Endothelial cell of umbilical vein (primary cell): ENCODE results near the gene SOX14. TPM values are rescaled to one million over a fixed set of nuclear protein-coding genes. Genes with fewer than 3 reads are reported as not detected.

Experiments used
- Bru-seq: library from RNA; stranded (reverse); fragments of 400-500 nt; gene quantifications from one replicate; lab custom pipeline; 2021; lab: Mats Ljungman, UMichigan
- BruChase-seq, 2 experiments: library from RNA; stranded (reverse); fragments of 400-500 nt; gene quantifications; one replicate each; lab custom pipeline; 2021; lab: Mats Ljungman, UMichigan
- BruUV-seq: library from RNA; stranded (reverse); fragments of 400-500 nt; replicated peaks from 2 replicates; lab custom pipeline; 2021; lab: Mats Ljungman, UMichigan
- CTCF ChIA-PET: fragments of 300-600, 350-600 bp; sonication (Branson Sonifier 250); formaldehyde crosslinking; loops from one replicate; lab custom pipeline; 2021; ENCODE audit warnings: antibody characterized with exemption, inconsistent platforms; lab: Charles Lee
- POLR2A ChIA-PET: fragments of 300-600, 350-600 bp; sonication (Branson Sonifier 250); formaldehyde crosslinking; loops from one replicate; lab custom pipeline; 2021; ENCODE audit warnings: antibody characterized with exemption, inconsistent platforms; lab: Charles Lee
- DNase-seq: peaks from one replicate; pipeline ENCODE4 v3.0.0-alpha.2; 2011; ENCODE audit warnings: low read depth, low spot score
- FAIRE-seq: peaks from 2 replicates; lab custom pipeline; 2011; peaks lifted over from hg19 to GRCh38; lab: Jason Lieb, UNC
- H2AFZ ChIP-seq: 2 replicates; pipeline ENCODE4 v1.6.0; 2012; ENCODE audit warnings: low read depth, low read length, control low read depth, inconsistent platforms
- H3K27ac ChIP-seq: 2 replicates; pipeline ENCODE4 v1.5.1; 2011; ENCODE audit warnings: low read depth, mild to moderate bottlenecking, control low read depth, low read length, moderate library complexity; ENCODE audit not compliant: insufficient read depth
- H3K27me3 ChIP-seq, 2 experiments: 2 replicates each; pipeline versions ENCODE4 v1.6.0 to v1.6.1; 2011; ENCODE audit warnings: low read length in 2 of 2, mixed read lengths in 1 of 2; ENCODE audit not compliant: control insufficient read depth in 2 of 2, insufficient read depth in 2 of 2
- H3K36me3 ChIP-seq, 2 experiments: 2 replicates in 1 of 2; 3 replicates in 1 of 2; pipeline ENCODE4 v1.5.1; 2011; ENCODE audit warnings: low read length in 2 of 2, mild to moderate bottlenecking in 1 of 2, moderate library complexity in 1 of 2; ENCODE audit not compliant: control insufficient read depth in 2 of 2, insufficient read depth in 2 of 2; ENCODE audit errors: extremely low read depth in 1 of 2
- H3K4me1 ChIP-seq: 3 replicates; pipeline ENCODE4 v1.5.1; 2011; ENCODE audit warnings: mild to moderate bottlenecking, low read length; ENCODE audit not compliant: control insufficient read depth, insufficient read depth; ENCODE audit errors: extremely low read depth
- H3K4me2 ChIP-seq: 2 replicates; pipeline ENCODE4 v1.6.1; 2011; ENCODE audit warnings: low read length, control low read depth, mixed read lengths; ENCODE audit not compliant: insufficient read depth
- H3K4me3 ChIP-seq, 3 experiments: fragments of 200-600 bp in 1 of 3; sonication (generic), shearing (Covaris generic) in 1 of 3; replicated peaks in 1 of 3; 2 replicates each; pipeline ENCODE4 v1.5.1; 2011 to 2016; ENCODE audit warnings: control low read depth in 3 of 3, low read length in 3 of 3, mild to moderate bottlenecking in 2 of 3, inconsistent platforms in 1 of 3, low read depth in 1 of 3, moderate library complexity in 1 of 3; ENCODE audit not compliant: insufficient read depth in 1 of 3
- H3K79me2 ChIP-seq: 2 replicates; pipeline ENCODE4 v1.6.0; 2012; ENCODE audit warnings: low read length, inconsistent platforms; ENCODE audit not compliant: control insufficient read depth, insufficient read depth
- H3K9ac ChIP-seq: replicated peaks from 2 replicates; pipeline ENCODE3; 2011; ENCODE audit warnings: low read length, control low read depth; ENCODE audit not compliant: insufficient read depth; ENCODE audit errors: extremely low read depth
- H3K9me1 ChIP-seq: replicated peaks from 3 replicates; pipeline ENCODE4 v1.6.0; 2011; ENCODE audit warnings: mild to moderate bottlenecking, low read length; ENCODE audit not compliant: control insufficient read depth, insufficient read depth; ENCODE audit errors: extremely low read depth
- H3K9me3 ChIP-seq: replicated peaks from 2 replicates; pipeline ENCODE4 v1.5.1; 2012; ENCODE audit warnings: low read length, inconsistent platforms; ENCODE audit not compliant: control insufficient read depth, insufficient read depth
- H4K20me1 ChIP-seq: replicated peaks from 2 replicates; pipeline ENCODE3; 2011; ENCODE audit warnings: mild to moderate bottlenecking, low read length; ENCODE audit not compliant: control insufficient read depth, insufficient read depth; ENCODE audit errors: extremely low read depth
- CTCF ChIP-seq, 2 donors: IDR thresholded peaks; 1 replicate in 1 of 2; 2 replicates in 1 of 2; pipeline ENCODE4 v1.5.1; 2011; ENCODE audit warnings: low read length in 2 of 2, mild to moderate bottlenecking in 2 of 2, moderate library complexity in 2 of 2, control low read depth in 1 of 2, inconsistent platforms in 1 of 2, low read depth in 1 of 2; ENCODE audit not compliant: insufficient read depth in 1 of 2; ENCODE audit errors: extremely low read depth in 1 of 2
- EZH2 ChIP-seq: IDR thresholded peaks from 2 replicates; pipeline ENCODE4 v1.6.1; 2012; ENCODE audit warnings: borderline replicate concordance, low read depth, mild to moderate bottlenecking, moderate library complexity, low read length, inconsistent platforms; ENCODE audit not compliant: severe bottlenecking
- FOS ChIP-seq: IDR thresholded peaks from 2 replicates; pipeline ENCODE4 v1.6.1; 2011; ENCODE audit warnings: mild to moderate bottlenecking, low read length, moderate library complexity, borderline replicate concordance; ENCODE audit not compliant: insufficient read depth
- GATA2 ChIP-seq: IDR thresholded peaks from 2 replicates; pipeline ENCODE4 v1.7.0; 2011; ENCODE audit warnings: low read depth, mild to moderate bottlenecking, moderate library complexity, mixed read lengths, low read length; ENCODE audit not compliant: insufficient read length, insufficient read depth
- JUN ChIP-seq: IDR thresholded peaks from 2 replicates; pipeline ENCODE4 v1.6.1; 2011; ENCODE audit warnings: borderline replicate concordance, low read depth; ENCODE audit not compliant: insufficient read length, insufficient read depth
- MAX ChIP-seq: IDR thresholded peaks from 2 replicates; pipeline ENCODE4 v1.6.1; 2011; ENCODE audit not compliant: insufficient read depth, insufficient read length
- MYC ChIP-seq: IDR thresholded peaks from one replicate; pipeline ENCODE4 v1.6.1; 2011; ENCODE audit warnings: mild to moderate bottlenecking, low read depth, low read length
- POLR2A ChIP-seq: IDR thresholded peaks from 2 replicates; pipeline ENCODE4 v1.6.1; 2012; ENCODE audit warnings: low read depth, mild to moderate bottlenecking, control low read depth, low read length
- POLR2AphosphoS5 ChIP-seq: IDR thresholded peaks from 2 replicates; pipeline ENCODE4 v1.6.1; 2012; ENCODE audit warnings: low read depth, mild to moderate bottlenecking, control low read depth, low read length, moderate library complexity; ENCODE audit not compliant: insufficient read depth
- dilution Hi-C: fragments of 300-500 bp; cut with MboI; formaldehyde crosslinking; loops from one replicate; pipeline ENCODE4 v1.15.0; 2019; ENCODE audit warnings: low sequenced_read_pairs; ENCODE audit not compliant: extremely low pct_ligation_motif_present
- intact Hi-C: fragments of 100-400 bp; cut with micrococcal nuclease; formaldehyde crosslinking; loops from one replicate; pipeline ENCODE4 v1.10.0; 2022
- long read RNA-seq: library from polyadenylated mRNA; stranded (forward); transcript quantifications from one replicate; pipeline ENCODE4 v2.0.0, GENCODE V29; 2021
- polyA minus RNA-seq, 3 experiments: library from RNA; depleted of rRNA, polyadenylated mRNA; stranded (reverse); fragments of >200 nt; gene quantifications; 1 replicate in 1 of 3; 2 replicates in 2 of 3; pipeline ENCODE4 v1.2.3, GENCODE V29; 2011
- polyA plus RNA-seq, 4 experiments: library from polyadenylated mRNA; depleted of rRNA in 3 of 4; stranded (reverse) in 3 of 4; unstranded in 1 of 4; fragments of >200 nt; gene quantifications; 2 replicates each; pipeline versions ENCODE4 v1.2.1 to v1.2.3, GENCODE V29; 2011 to 2012; ENCODE audit warnings: missing spikeins in 1 of 4
- total RNA-seq: library from RNA; stranded (reverse); gene quantifications from 2 replicates; pipeline ENCODE4 v1.2.3, GENCODE V29; 2021

Gene SOX14
- not detected in 2 replicates for total RNA-seq
- not detected in 2 replicates for polyA plus RNA-seq
- not detected in 2 replicates for polyA plus RNA-seq (2011; cell fraction: cytosol; rRNA removed)
- not detected in 2 replicates for polyA plus RNA-seq (2011; cell fraction: nucleus; rRNA removed)
- not detected in 2 replicates for polyA plus RNA-seq (2012)
- polyA minus RNA-seq: not detected in 2 replicates
- polyA minus RNA-seq (2011; cell fraction: cytosol; rRNA and poly(A)+ RNA removed): not detected
- polyA minus RNA-seq (2011; cell fraction: nucleus; rRNA and poly(A)+ RNA removed): not detected in 2 replicates
- not detected for Bru-seq, nascent RNA
- BruChase-seq, experiment 1, labeled RNA remaining after a 6-hour chase: not detected
- not detected for BruChase-seq, experiment 2, labeled RNA remaining after a 2-hour chase
- long read RNA-seq: 0 reads

- Histone ChIP-seq H3K9ac (no peak within 1 kb of the TSS), H4K20me1 (no peaks in the 10 kb centered on the region), H3K4me2 (no peak within 1 kb of the TSS), H3K79me2 (no peaks in the 10 kb centered on the region), H2AFZ (no peak within 1 kb of the TSS), H3K9me3 (no peaks in the 10 kb centered on the region), H3K9me1 (no peaks in the 10 kb centered on the region), H3K4me3 (no peak within 1 kb of the TSS), H3K27me3 (peaks cover 82 to 91% of the 10 kb centered on the region in 2 experiments), H3K27ac (no peak within 1 kb of the TSS), H3K4me1 (peaks cover 3% of the 10 kb centered on the region), H3K36me3 (no peaks in the 10 kb centered on the region)
- TF ChIP-seq FOS (no peak), GATA2 (no peak), EZH2 (no peak), JUN (no peak), CTCF (IDR thresholded peaks at IDR 0.05; ENCODE audit: extremely low read depth in 1 of 2, insufficient read depth in 1 of 2, low read depth in 1 of 2, low read length in 2 of 2) (no peak), MAX (no peak), POLR2AphosphoS5 (no peak), MYC (no peak), POLR2A (no peak)
- intact Hi-C loops: no loop called here
- FAIRE-seq (no peak), DNase-seq (no peak)
- dilution Hi-C loops: no loop called here
- ChIA-PET CTCF (no interaction called here), POLR2A (no interaction called here)
- BruUV-seq: no TSS peak
Measured at GRCh38 chr3:137764001-137764433, at the start of gene SOX14. TSS of gene SOX14 (plus strand) at chr3:137764315. CDS start at chr3:137764785, 470 bp downstream.
